ENCODE measurements around the gene OR2M2. TPM values are rescaled to one million over a fixed set of nuclear protein-coding genes. Genes with fewer than 3 reads are reported as not detected.

Gene OR2M2
- total and polyA plus RNA-seq, 2 donors: not detected

GRCh38 chr1:248158758-248159157, 15.9 kb upstream of the OR2M2 start:
- H3K4me1 ChIP-seq (ENCODE audit: control insufficient read depth in 2 of 2, insufficient read depth in 2 of 2, low read length in 2 of 2): no peaks in the 10 kb centered on the region
- WGBS: 95% methylated on average over 4 of the region's 4 CpGs
- no peaks in the 10 kb centered on the region for H3K9me3 ChIP-seq (ENCODE audit: control insufficient read depth in 2 of 2, insufficient read depth in 1 of 2, low read length in 1 of 2)
- no peak overlapping the region for H3K27ac ChIP-seq (ENCODE audit: low read depth in 1 of 2, low read length in 1 of 2)
- H3K36me3 ChIP-seq (ENCODE audit: control insufficient read depth in 2 of 2, insufficient read depth in 2 of 2, low read length in 1 of 2): no peaks in the 10 kb centered on the region
- no peak for DNase-seq (ENCODE audit: low read depth in 6 of 9, low spot score in 9 of 9)
- no peak overlapping the region for H3K4me3 ChIP-seq (ENCODE audit: low read length in 2 of 2)
- H3K27me3 ChIP-seq (ENCODE audit: control insufficient read depth in 2 of 2, insufficient read depth in 1 of 2, low read length in 1 of 2): no peaks in the 10 kb centered on the region

- H3K36me3 ChIP-seq (ENCODE audit: control insufficient read depth in 2 of 2, insufficient read depth in 2 of 2, low read length in 1 of 2): no peaks in the 10 kb centered on the region
- 93% methylated on average over 12 of the region's 12 CpGs for WGBS
Observed at GRCh38 chr1:248164031-248164430, 10.6 kb upstream of the OR2M2 start.

GRCh38 chr1:248165186-248165585, 9.4 kb upstream of the OR2M2 start:
- Histone ChIP-seq H3K9me3 (ENCODE audit: control insufficient read depth in 2 of 2, insufficient read depth in 1 of 2, low read length in 1 of 2) (peaks cover 0 to 19% of the 10 kb centered on the region in 2 donors), H3K27ac (ENCODE audit: low read depth in 1 of 2, low read length in 1 of 2) (no peak overlapping the region), H3K36me3 (ENCODE audit: control insufficient read depth in 2 of 2, insufficient read depth in 2 of 2, low read length in 1 of 2) (no peaks in the 10 kb centered on the region), H3K27me3 (ENCODE audit: control insufficient read depth in 2 of 2, insufficient read depth in 1 of 2, low read length in 1 of 2) (no peaks in the 10 kb centered on the region), H3K4me3 (ENCODE audit: low read length in 2 of 2) (no peak overlapping the region), H3K4me1 (ENCODE audit: control insufficient read depth in 2 of 2, insufficient read depth in 2 of 2, low read length in 2 of 2) (no peaks in the 10 kb centered on the region)
- 96% methylated on average over 14 of the region's 14 CpGs for WGBS
- no peak for DNase-seq (ENCODE audit: low read depth in 6 of 9, low spot score in 9 of 9)

More at GRCh38 chr1:248164031-248164430, 10.6 kb upstream of the OR2M2 start:
- Histone ChIP-seq H3K27me3 (ENCODE audit: control insufficient read depth in 2 of 2, insufficient read depth in 1 of 2, low read length in 1 of 2) (no peaks in the 10 kb centered on the region), H3K9me3 (ENCODE audit: control insufficient read depth in 2 of 2, insufficient read depth in 1 of 2, low read length in 1 of 2) (peaks cover 0 to 19% of the 10 kb centered on the region in 2 donors), H3K27ac (ENCODE audit: low read depth in 1 of 2, low read length in 1 of 2) (no peak overlapping the region), H3K4me3 (ENCODE audit: low read length in 2 of 2) (no peak overlapping the region), H3K4me1 (ENCODE audit: control insufficient read depth in 2 of 2, insufficient read depth in 2 of 2, low read length in 2 of 2) (no peaks in the 10 kb centered on the region)
- DNase-seq (ENCODE audit: low read depth in 6 of 9, low spot score in 9 of 9): no peak

GRCh38 chr1:248183996-248184395, 9.4 kb downstream of the OR2M2 start:
- Histone ChIP-seq H3K4me3 (ENCODE audit: low read length in 2 of 2) (no peak overlapping the region), H3K9me3 (ENCODE audit: control insufficient read depth in 2 of 2, insufficient read depth in 1 of 2, low read length in 1 of 2) (peaks cover 0 to 5% of the 10 kb centered on the region in 2 donors)
- WGBS: 71% methylated on average over 7 of the region's 7 CpGs

GRCh38 chr1:248187363-248187762, 12.7 kb downstream of the OR2M2 start:
- H3K4me3 ChIP-seq (ENCODE audit: low read length in 2 of 2): no peak overlapping the region
- H3K27me3 ChIP-seq (ENCODE audit: control insufficient read depth in 2 of 2, insufficient read depth in 1 of 2, low read length in 1 of 2): no peaks in the 10 kb centered on the region
- H3K27ac ChIP-seq (ENCODE audit: low read depth in 1 of 2, low read length in 1 of 2): no peak overlapping the region
- no peaks in the 10 kb centered on the region for H3K36me3 ChIP-seq (ENCODE audit: control insufficient read depth in 2 of 2, insufficient read depth in 2 of 2, low read length in 1 of 2)
- peaks cover 0 to 11% of the 10 kb centered on the region in 2 donors for H3K9me3 ChIP-seq (ENCODE audit: control insufficient read depth in 2 of 2, insufficient read depth in 1 of 2, low read length in 1 of 2)
- H3K4me1 ChIP-seq (ENCODE audit: control insufficient read depth in 2 of 2, insufficient read depth in 2 of 2, low read length in 2 of 2): no peaks in the 10 kb centered on the region
- 72% methylated on average over 3 of the region's 3 CpGs for WGBS
- DNase-seq (ENCODE audit: low read depth in 6 of 9, low spot score in 9 of 9): no peak

More at GRCh38 chr1:248183996-248184395, 9.4 kb downstream of the OR2M2 start:
- H3K27ac ChIP-seq (ENCODE audit: low read depth in 1 of 2, low read length in 1 of 2): no peak overlapping the region
- no peak for DNase-seq (ENCODE audit: low read depth in 6 of 9, low spot score in 9 of 9)
- H3K4me1 ChIP-seq (ENCODE audit: control insufficient read depth in 2 of 2, insufficient read depth in 2 of 2, low read length in 2 of 2): no peaks in the 10 kb centered on the region
- no peaks in the 10 kb centered on the region for H3K36me3 ChIP-seq (ENCODE audit: control insufficient read depth in 2 of 2, insufficient read depth in 2 of 2, low read length in 1 of 2)
- H3K27me3 ChIP-seq (ENCODE audit: control insufficient read depth in 2 of 2, insufficient read depth in 1 of 2, low read length in 1 of 2): no peaks in the 10 kb centered on the region

GRCh38 chr1:248189026-248189425, 14.4 kb downstream of the OR2M2 start:
- H3K27me3 ChIP-seq (ENCODE audit: control insufficient read depth in 2 of 2, insufficient read depth in 1 of 2, low read length in 1 of 2): no peaks in the 10 kb centered on the region
- 67% methylated on average over 11 of the region's 11 CpGs for WGBS
- H3K4me3 ChIP-seq (ENCODE audit: low read length in 2 of 2): no peak overlapping the region

GRCh38 chr1:248194117-248194516, 19.5 kb downstream of the OR2M2 start:
- Histone ChIP-seq H3K4me3 (ENCODE audit: low read length in 2 of 2) (no peak overlapping the region), H3K27ac (ENCODE audit: low read depth in 1 of 2, low read length in 1 of 2) (no peak overlapping the region), H3K36me3 (ENCODE audit: control insufficient read depth in 2 of 2, insufficient read depth in 2 of 2, low read length in 1 of 2) (no peaks in the 10 kb centered on the region), H3K27me3 (ENCODE audit: control insufficient read depth in 2 of 2, insufficient read depth in 1 of 2, low read length in 1 of 2) (no peaks in the 10 kb centered on the region), H3K9me3 (ENCODE audit: control insufficient read depth in 2 of 2, insufficient read depth in 1 of 2, low read length in 1 of 2) (peaks cover 0 to 4% of the 10 kb centered on the region in 2 donors), H3K4me1 (ENCODE audit: control insufficient read depth in 2 of 2, insufficient read depth in 2 of 2, low read length in 2 of 2) (no peaks in the 10 kb centered on the region)
- WGBS: 69% methylated on average over 1 of the region's 1 CpG
- no peak for DNase-seq (ENCODE audit: low read depth in 6 of 9, low spot score in 9 of 9)

More at GRCh38 chr1:248189026-248189425, 14.4 kb downstream of the OR2M2 start:
- Histone ChIP-seq H3K4me1 (ENCODE audit: control insufficient read depth in 2 of 2, insufficient read depth in 2 of 2, low read length in 2 of 2) (no peaks in the 10 kb centered on the region), H3K9me3 (ENCODE audit: control insufficient read depth in 2 of 2, insufficient read depth in 1 of 2, low read length in 1 of 2) (peaks cover 0 to 11% of the 10 kb centered on the region in 2 donors), H3K27ac (ENCODE audit: low read depth in 1 of 2, low read length in 1 of 2) (no peak overlapping the region), H3K36me3 (ENCODE audit: control insufficient read depth in 2 of 2, insufficient read depth in 2 of 2, low read length in 1 of 2) (no peaks in the 10 kb centered on the region)
- no peak for DNase-seq (ENCODE audit: low read depth in 6 of 9, low spot score in 9 of 9)

GRCh38 chr1:248196965-248197364, 22.3 kb downstream of the OR2M2 start, which contains the start of gene OR2M3:
TSS of gene OR2M3 (plus strand) at chr1:248197265. CDS start at chr1:248203068, 5,803 bp downstream.
- H3K4me1 ChIP-seq (ENCODE audit: control insufficient read depth in 2 of 2, insufficient read depth in 2 of 2, low read length in 2 of 2): no peaks in the 10 kb centered on the region
- H3K27me3 ChIP-seq (ENCODE audit: control insufficient read depth in 2 of 2, insufficient read depth in 1 of 2, low read length in 1 of 2): no peaks in the 10 kb centered on the region
- DNase-seq (ENCODE audit: low read depth in 6 of 9, low spot score in 9 of 9): no peak
- no peak within 1 kb of the TSS for H3K4me3 ChIP-seq (ENCODE audit: low read length in 2 of 2)
- no peaks in the 10 kb centered on the region for H3K36me3 ChIP-seq (ENCODE audit: control insufficient read depth in 2 of 2, insufficient read depth in 2 of 2, low read length in 1 of 2)
- no peak within 1 kb of the TSS for H3K27ac ChIP-seq (ENCODE audit: low read depth in 1 of 2, low read length in 1 of 2)
- no peaks in the 10 kb centered on the region for H3K9me3 ChIP-seq (ENCODE audit: control insufficient read depth in 2 of 2, insufficient read depth in 1 of 2, low read length in 1 of 2)
- 65% methylated on average over 4 of the region's 4 CpGs for WGBS

GRCh38 chr1:248215880-248216279, 41.3 kb downstream of the OR2M2 start:
- Histone ChIP-seq H3K9me3 (ENCODE audit: control insufficient read depth in 2 of 2, insufficient read depth in 1 of 2, low read length in 1 of 2) (no peaks in the 10 kb centered on the region), H3K27me3 (ENCODE audit: control insufficient read depth in 2 of 2, insufficient read depth in 1 of 2, low read length in 1 of 2) (no peaks in the 10 kb centered on the region), H3K27ac (ENCODE audit: low read depth in 1 of 2, low read length in 1 of 2) (no peak overlapping the region), H3K4me1 (ENCODE audit: control insufficient read depth in 2 of 2, insufficient read depth in 2 of 2, low read length in 2 of 2) (no peaks in the 10 kb centered on the region), H3K4me3 (ENCODE audit: low read length in 2 of 2) (no peak overlapping the region), H3K36me3 (ENCODE audit: control insufficient read depth in 2 of 2, insufficient read depth in 2 of 2, low read length in 1 of 2) (no peaks in the 10 kb centered on the region)
- no peak for DNase-seq (ENCODE audit: low read depth in 6 of 9, low spot score in 9 of 9)
- whole genome bisulfite sequencing: 96% methylated on average over 1 of the region's 1 CpG

Measured in thymus (tissue), 11 donors.